Panc1 (cell line): ENCODE results near the gene CCDC6. TPM values are rescaled to one million over a fixed set of nuclear protein-coding genes. Genes with fewer than 3 reads are reported as not detected.

ENCODE experiments used
- ATAC-seq: fragments of 200-7000 bp; cut with Tn5 transposase; 2 replicates; pipeline ENCODE4 v1.9.1; 2020; ENCODE audit warnings: mild to moderate bottlenecking, moderate library complexity
- BruUV-seq: library from RNA; stranded (reverse); fragments of 400-500 nt; replicated peaks from 2 replicates; lab custom pipeline; 2021; lab: Mats Ljungman, UMichigan
- CTCF ChIA-PET: fragments of 300-600 bp; sonication (Branson Sonifier 250); formaldehyde crosslinking; loops from one replicate; lab custom pipeline; 2022; ENCODE audit warnings: antibody characterized with exemption; lab: Charles Lee
- POLR2A ChIA-PET: fragments of 300-600 bp; sonication (Branson Sonifier 250); formaldehyde crosslinking; loops from one replicate; lab custom pipeline; 2022; ENCODE audit warnings: antibody characterized with exemption; lab: Charles Lee
- DNase-seq: peaks from one replicate; pipeline ENCODE4 v3.0.0-alpha.2; 2010; ENCODE audit warnings: low read depth, low spot score
- H3K27ac ChIP-seq: 2 replicates; pipeline ENCODE4 v1.5.1; 2011; ENCODE audit warnings: mild to moderate bottlenecking, low read length, inconsistent platforms
- H3K27me3 ChIP-seq: fragments of 200-500 bp; sonication (Bioruptor generic); 2 replicates; pipeline ENCODE4 v1.6.0; 2014; ENCODE audit warnings: low read length, inconsistent platforms; ENCODE audit not compliant: control insufficient read depth, insufficient read depth
- H3K36me3 ChIP-seq: fragments of 200-500 bp; sonication (Bioruptor generic); 2 replicates; pipeline ENCODE4 v1.5.1; 2014; ENCODE audit warnings: inconsistent platforms, mild to moderate bottlenecking, low read length, moderate library complexity; ENCODE audit not compliant: control insufficient read depth, insufficient read depth
- H3K4me1 ChIP-seq: 2 replicates; pipeline ENCODE4 v1.5.1; 2011; ENCODE audit warnings: inconsistent platforms, mild to moderate bottlenecking, low read length, moderate library complexity; ENCODE audit not compliant: control insufficient read depth, insufficient read depth
- H3K4me3 ChIP-seq, 2 experiments: 2 replicates each; pipeline ENCODE4 v1.5.1; 2011 to 2012; ENCODE audit warnings: low read depth in 2 of 2, low read length in 2 of 2, mild to moderate bottlenecking in 2 of 2, inconsistent platforms in 1 of 2, moderate library complexity in 1 of 2
- H3K9me3 ChIP-seq: fragments of 200-500 bp; sonication (Bioruptor generic); 2 replicates; pipeline ENCODE4 v1.5.1; 2014; ENCODE audit warnings: low read depth, mild to moderate bottlenecking, inconsistent platforms, low read length, moderate library complexity; ENCODE audit not compliant: control insufficient read depth, insufficient read depth
- CTCF ChIP-seq: fragments of 450-650 bp; IDR thresholded peaks from 2 replicates; pipeline ENCODE4 v1.5.1; 2017; ENCODE audit warnings: mild to moderate bottlenecking
- POLR2AphosphoS5 ChIP-seq: IDR thresholded peaks from 2 replicates; pipeline ENCODE4 v1.6.1; 2012; ENCODE audit warnings: mild to moderate bottlenecking, low read depth, low read length, moderate library complexity
- SIN3A ChIP-seq: IDR thresholded peaks from 2 replicates; pipeline ENCODE4 v1.6.1; 2012; ENCODE audit warnings: low read depth, mild to moderate bottlenecking, low read length, moderate library complexity, borderline replicate concordance; ENCODE audit not compliant: insufficient read depth
- TCF7L2 ChIP-seq: IDR thresholded peaks from 2 replicates; pipeline ENCODE4 v1.6.1; 2011; ENCODE audit warnings: mild to moderate bottlenecking, low read depth, low read length, inconsistent platforms
- in situ Hi-C: cut with HindIII; loops from 2 replicates; pipeline ENCODE4 v1.10.0; 2016; ENCODE audit warnings: low sequenced_read_pairs, low pct_unique_long_range_greater_than_20kb
- intact Hi-C: fragments of 100-400 bp; cut with micrococcal nuclease; formaldehyde crosslinking; loops from one replicate; pipeline ENCODE4 v1.10.0; 2022; ENCODE audit not compliant: unreplicated experiment
- total RNA-seq: library from RNA; stranded (reverse); gene quantifications from one replicate; pipeline ENCODE4 v1.2.1, GENCODE V29; 2021; ENCODE audit not compliant: unreplicated experiment
- TF ChIP-seq, protein P1 (sequence below), 2 experiments: IDR thresholded peaks; 2 replicates each; pipeline ENCODE4 v1.6.1; 2011 to 2012; ENCODE audit warnings: low read depth in 2 of 2, control low read depth in 1 of 2, low read length in 1 of 2, mild to moderate bottlenecking in 1 of 2, moderate library complexity in 1 of 2; ENCODE audit not compliant: insufficient read depth in 1 of 2

The CCDC6 gene
- total RNA-seq, 1 experiment from 2014 or later: 48.7 TPM

- POLR2A ChIA-PET: no interaction called here
- Histone ChIP-seq H3K27ac (no peak overlapping the region), H3K4me3 (no peak overlapping the region), H3K4me1 (peaks cover 4% of the 10 kb centered on the region; the same call in 1 of the 2 replicates), H3K27me3 (no peaks in the 10 kb centered on the region), H3K36me3 (no peaks in the 10 kb centered on the region), H3K9me3 (no peaks in the 10 kb centered on the region; the same call in 1 of the 2 replicates)
- BruUV-seq: no TSS peak
- TF ChIP-seq, protein P1, sequence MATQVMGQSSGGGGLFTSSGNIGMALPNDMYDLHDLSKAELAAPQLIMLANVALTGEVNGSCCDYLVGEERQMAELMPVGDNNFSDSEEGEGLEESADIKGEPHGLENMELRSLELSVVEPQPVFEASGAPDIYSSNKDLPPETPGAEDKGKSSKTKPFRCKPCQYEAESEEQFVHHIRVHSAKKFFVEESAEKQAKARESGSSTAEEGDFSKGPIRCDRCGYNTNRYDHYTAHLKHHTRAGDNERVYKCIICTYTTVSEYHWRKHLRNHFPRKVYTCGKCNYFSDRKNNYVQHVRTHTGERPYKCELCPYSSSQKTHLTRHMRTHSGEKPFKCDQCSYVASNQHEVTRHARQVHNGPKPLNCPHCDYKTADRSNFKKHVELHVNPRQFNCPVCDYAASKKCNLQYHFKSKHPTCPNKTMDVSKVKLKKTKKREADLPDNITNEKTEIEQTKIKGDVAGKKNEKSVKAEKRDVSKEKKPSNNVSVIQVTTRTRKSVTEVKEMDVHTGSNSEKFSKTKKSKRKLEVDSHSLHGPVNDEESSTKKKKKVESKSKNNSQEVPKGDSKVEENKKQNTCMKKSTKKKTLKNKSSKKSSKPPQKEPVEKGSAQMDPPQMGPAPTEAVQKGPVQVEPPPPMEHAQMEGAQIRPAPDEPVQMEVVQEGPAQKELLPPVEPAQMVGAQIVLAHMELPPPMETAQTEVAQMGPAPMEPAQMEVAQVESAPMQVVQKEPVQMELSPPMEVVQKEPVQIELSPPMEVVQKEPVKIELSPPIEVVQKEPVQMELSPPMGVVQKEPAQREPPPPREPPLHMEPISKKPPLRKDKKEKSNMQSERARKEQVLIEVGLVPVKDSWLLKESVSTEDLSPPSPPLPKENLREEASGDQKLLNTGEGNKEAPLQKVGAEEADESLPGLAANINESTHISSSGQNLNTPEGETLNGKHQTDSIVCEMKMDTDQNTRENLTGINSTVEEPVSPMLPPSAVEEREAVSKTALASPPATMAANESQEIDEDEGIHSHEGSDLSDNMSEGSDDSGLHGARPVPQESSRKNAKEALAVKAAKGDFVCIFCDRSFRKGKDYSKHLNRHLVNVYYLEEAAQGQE (IDR thresholded peaks at IDR 0.05; ENCODE audit: insufficient read depth in 1 of 2, low read depth in 2 of 2, low read length in 1 of 2): no peak
- TF ChIP-seq CTCF (no peak), POLR2AphosphoS5 (no peak), TCF7L2 (no peak), SIN3A (no peak)
- CTCF ChIA-PET: no interaction called here
- in situ Hi-C loops (no loop called here), intact Hi-C loops (no loop called here)
- ATAC-seq (no peak), DNase-seq (no peak)
These were observed 7.3 kb upstream of the CCDC6 start for GRCh38 chr10:59913547-59914237.

- ChIA-PET POLR2A (no interaction called here), CTCF (interaction anchor here (0.5 kb wide), 1 partner anchor 189 kb away, joined by 5 read pairs; no protein-coding TSS in a partner anchor)
- H3K4me3 ChIP-seq: no peak overlapping the region
- H3K27ac ChIP-seq: no peak overlapping the region
- DNase-seq (no peak), ATAC-seq (no peak)
- BruUV-seq: no TSS peak
- in situ Hi-C loops: no loop called here
- intact Hi-C loops: no loop called here
- H3K27me3 ChIP-seq: no peaks in the 10 kb centered on the region
- H3K36me3 ChIP-seq: no peaks in the 10 kb centered on the region; the same call in 1 of the 2 replicates
- no peaks in the 10 kb centered on the region; the same call in 1 of the 2 replicates for H3K9me3 ChIP-seq
- no peak for TF ChIP-seq SIN3A
- TF ChIP-seq POLR2AphosphoS5: no peak
- no peak for TF ChIP-seq TCF7L2
- TF ChIP-seq, protein P1 (IDR thresholded peaks at IDR 0.05; ENCODE audit: insufficient read depth in 1 of 2, low read depth in 2 of 2, low read length in 1 of 2): no peak
- TF ChIP-seq CTCF: no peak
- peaks cover 20% of the 10 kb centered on the region for H3K4me1 ChIP-seq
These were observed 4.5 kb upstream of the CCDC6 start for GRCh38 chr10:59910867-59911266.
